COLO829 (cell line): ENCODE data around the gene THSD4.
A peak's percentile ranks its signal among the peaks of the same experiment; 100 is the strongest.
"Not testable (repeated sequence)": the region's sequence is repeated elsewhere in the genome, so short reads cannot be mapped to it uniquely, and the experiment has no call there.

Source experiments
- DNase-seq: peaks from one replicate; pipeline ENCODE4 v3.0.0; 2012; ENCODE audit warnings: low spot score

The THSD4 gene

GRCh38 chr15:71431343-71432336, 316.4 kb downstream of the THSD4 start:
- no peak for DNase-seq

GRCh38 chr15:71433402-71433801, 318.1 kb downstream of the THSD4 start:
- DNase-seq: no peak

- DNase-seq: no peak
Measured at GRCh38 chr15:71434774-71435173, 319.5 kb downstream of the THSD4 start.

GRCh38 chr15:71435552-71435951, 320.3 kb downstream of the THSD4 start:
- no peak for DNase-seq

GRCh38 chr15:71436854-71437253, 321.6 kb downstream of the THSD4 start:
- DNase-seq: no peak

- DNase-seq: no peak
Measured at GRCh38 chr15:71437404-71437803, 322.1 kb downstream of the THSD4 start.

- DNase-seq: no peak
Measured at GRCh38 chr15:71437919-71438318, 322.6 kb downstream of the THSD4 start.

- DNase-seq: not testable (repeated sequence)
Measured at GRCh38 chr15:71439478-71439877, 324.2 kb downstream of the THSD4 start.

GRCh38 chr15:71440489-71441110, 325.3 kb downstream of the THSD4 start:
- peak; percentile 35 for DNase-seq

- peak; percentile 23 for DNase-seq
Measured at GRCh38 chr15:71443538-71443937, 328.3 kb downstream of the THSD4 start.

GRCh38 chr15:71444032-71444810, 328.9 kb downstream of the THSD4 start:
- DNase-seq: no peak

GRCh38 chr15:71444866-71445590, 329.8 kb downstream of the THSD4 start:
- peak; percentile 60 for DNase-seq

GRCh38 chr15:71447328-71448250, 332.3 kb downstream of the THSD4 start:
- DNase-seq: peak; percentile 19

- DNase-seq: peak; percentile 28
Measured at GRCh38 chr15:71448688-71449114, 333.4 kb downstream of the THSD4 start.

GRCh38 chr15:71449363-71449762, 334.1 kb downstream of the THSD4 start:
- DNase-seq: no peak

- DNase-seq: no peak
Measured at GRCh38 chr15:71449956-71450355, 334.7 kb downstream of the THSD4 start.

- no peak for DNase-seq
Measured at GRCh38 chr15:71451130-71451529, 335.9 kb downstream of the THSD4 start.

- no peak for DNase-seq
Measured at GRCh38 chr15:71452893-71453292, 337.6 kb downstream of the THSD4 start.

GRCh38 chr15:71454462-71454996, 339.3 kb downstream of the THSD4 start:
- no peak for DNase-seq

- no peak for DNase-seq
Measured at GRCh38 chr15:71455107-71455506, 339.8 kb downstream of the THSD4 start.
